Small intestine (tissue), 7 donors: ENCODE data around the gene DENND1A. TPM values are rescaled to one million over a fixed set of nuclear protein-coding genes. Genes with fewer than 3 reads are reported as not detected.

ENCODE experiments used
- DNase-seq, 2 donors: peaks; one replicate each; pipeline versions ENCODE4 v3.0.0 to v3.0.0-alpha.2; 2013
- FAIRE-seq: peaks from 2 replicates; lab custom pipeline; 2012; peaks lifted over from hg19 to GRCh38; lab: Jason Lieb, UNC
- H3K27ac ChIP-seq, 3 donors: one replicate each; pipeline ENCODE4 v1.5.1; 2013; ENCODE audit warnings: low read length in 2 of 3, mild to moderate bottlenecking in 2 of 3, control low read depth in 1 of 3, inconsistent platforms in 1 of 3, low read depth in 1 of 3, moderate library complexity in 1 of 3
- H3K27me3 ChIP-seq, 3 donors: one replicate each; pipeline ENCODE4 v1.6.1; 2013; ENCODE audit warnings: low read length in 3 of 3, inconsistent platforms in 1 of 3; ENCODE audit not compliant: control insufficient read depth in 3 of 3, insufficient read depth in 3 of 3
- H3K36me3 ChIP-seq, 3 donors: one replicate each; pipeline ENCODE4 v1.6.1; 2013; ENCODE audit warnings: low read length in 3 of 3, inconsistent platforms in 1 of 3, low read depth in 1 of 3, mild to moderate bottlenecking in 1 of 3, moderate library complexity in 1 of 3; ENCODE audit not compliant: control insufficient read depth in 3 of 3, insufficient read depth in 2 of 3
- H3K4me1 ChIP-seq, 3 donors: one replicate each; pipeline ENCODE4 v1.6.1; 2013; ENCODE audit warnings: low read length in 2 of 3, inconsistent platforms in 1 of 3, low read depth in 1 of 3, mild to moderate bottlenecking in 1 of 3, moderate library complexity in 1 of 3; ENCODE audit not compliant: control insufficient read depth in 3 of 3, insufficient read depth in 2 of 3
- H3K4me3 ChIP-seq, 3 donors: one replicate each; pipeline ENCODE4 v1.5.1; 2013; ENCODE audit warnings: low read length in 3 of 3, control low read depth in 1 of 3, inconsistent platforms in 1 of 3, low read depth in 1 of 3, mild to moderate bottlenecking in 1 of 3, moderate library complexity in 1 of 3
- H3K9me3 ChIP-seq, 2 donors: one replicate each; pipeline ENCODE4 v1.6.1; 2013; ENCODE audit warnings: low read depth in 1 of 2, low read length in 1 of 2; ENCODE audit not compliant: control insufficient read depth in 2 of 2, insufficient read depth in 1 of 2
- WGBS, 3 donors: extraction: QIAGEN DNeasy Blood & Tissue Kit; methylation state at CpG; one replicate each; pipeline ENCODE4 v1.1.7; 2013; 5-methylcytosine and 5-hydroxymethylcytosine counted together
- polyA plus RNA-seq, 4 donors: library from polyadenylated mRNA; stranded (reverse) in 3 of 4; unstranded in 1 of 4; fragments of 200-250 nt in 3 of 4; fragments of 120-200 nt in 1 of 4; gene quantifications; one replicate each; pipeline versions ENCODE4 v1.2.1 to v1.2.3, GENCODE V29; 2013
- donor health status: healthy with polysubstance abuse.
- donor health status: control.
- donor health status: control.
- donor health status: Bipolar disorder and iron deficiency.
- donor health status: healthy.

The DENND1A gene
- polyA plus RNA-seq, 4 donors: 11.5 to 43.4 (median 20.0) TPM

- no peaks in the 10 kb centered on the region for H3K9me3 ChIP-seq
- 41 to 74% (median 68%) methylated on average over 4 of the region's 4 CpGs for WGBS, 3 donors
- DNase-seq (no peak), FAIRE-seq (no peak)
- H3K27me3 ChIP-seq: no peaks in the 10 kb centered on the region
- no peak overlapping the region for H3K27ac ChIP-seq
- peaks cover 0 to 13% (median 2%) of the 10 kb centered on the region in 3 donors for H3K36me3 ChIP-seq
- H3K4me3 ChIP-seq: no peak overlapping the region
- no peaks in the 10 kb centered on the region for H3K4me1 ChIP-seq
Measured at GRCh38 chr9:123597048-123597447, 332.9 kb downstream of the DENND1A start.

- no peak overlapping the region for H3K27ac ChIP-seq
- FAIRE-seq (no peak), DNase-seq (no peak)
- H3K9me3 ChIP-seq: peaks cover 0 to 10% of the 10 kb centered on the region in 2 donors
- H3K27me3 ChIP-seq: no peaks in the 10 kb centered on the region
- peaks cover 0 to 22% (median 0%) of the 10 kb centered on the region in 3 donors for H3K36me3 ChIP-seq
- H3K4me1 ChIP-seq: no peaks in the 10 kb centered on the region
- WGBS, 3 donors: 90 to 97% (median 96%) methylated on average over 4 of the region's 4 CpGs
- no peak overlapping the region for H3K4me3 ChIP-seq
Measured at GRCh38 chr9:123591283-123591682, 338.6 kb downstream of the DENND1A start.

- WGBS, 3 donors: 81 to 89% (median 85%) methylated on average over 3 of the region's 3 CpGs
Measured at GRCh38 chr9:123590499-123590898, 339.4 kb downstream of the DENND1A start.

GRCh38 chr9:123589361-123590239 is 340.3 kb downstream of the DENND1A start:
- DNase-seq: no peak
- no peak overlapping the region for H3K4me3 ChIP-seq
- FAIRE-seq: no peak
- H3K27me3 ChIP-seq: no peaks in the 10 kb centered on the region
- H3K4me1 ChIP-seq: no peaks in the 10 kb centered on the region
- H3K9me3 ChIP-seq: peaks cover 0 to 10% of the 10 kb centered on the region in 2 donors
- no peak overlapping the region for H3K27ac ChIP-seq
- WGBS, 3 donors: 89 to 95% (median 92%) methylated on average over 8 of the region's 8 CpGs
- peaks cover 0 to 18% (median 0%) of the 10 kb centered on the region in 3 donors for H3K36me3 ChIP-seq

More at GRCh38 chr9:123590499-123590898, 339.4 kb downstream of the DENND1A start:
- H3K4me1 ChIP-seq: no peaks in the 10 kb centered on the region
- DNase-seq (no peak), FAIRE-seq (no peak)
- no peak overlapping the region for H3K27ac ChIP-seq
- peaks cover 0 to 24% (median 0%) of the 10 kb centered on the region in 3 donors for H3K36me3 ChIP-seq
- no peak overlapping the region for H3K4me3 ChIP-seq
- H3K27me3 ChIP-seq: no peaks in the 10 kb centered on the region
- peaks cover 0 to 10% of the 10 kb centered on the region in 2 donors for H3K9me3 ChIP-seq

- no peaks in the 10 kb centered on the region for H3K27me3 ChIP-seq
- DNase-seq (no peak), FAIRE-seq (no peak)
- no peak overlapping the region for H3K4me3 ChIP-seq
- H3K27ac ChIP-seq: no peak overlapping the region
- peaks cover 0 to 29% (median 0%) of the 10 kb centered on the region in 3 donors for H3K36me3 ChIP-seq
- peaks cover 0 to 10% of the 10 kb centered on the region in 2 donors for H3K9me3 ChIP-seq
- no peaks in the 10 kb centered on the region for H3K4me1 ChIP-seq
- 94 to 95% (median 94%) methylated on average over 5 of the region's 5 CpGs for whole genome bisulfite sequencing, 3 donors
Measured at GRCh38 chr9:123586275-123586674, 343.7 kb downstream of the DENND1A start.

- DNase-seq (no peak), FAIRE-seq (no peak)
- Histone ChIP-seq H3K4me3 (no peak overlapping the region), H3K9me3 (peaks cover 0 to 10% of the 10 kb centered on the region in 2 donors), H3K27me3 (no peaks in the 10 kb centered on the region), H3K27ac (no peak overlapping the region), H3K4me1 (no peaks in the 10 kb centered on the region), H3K36me3 (peaks cover 3 to 36% (median 5%) of the 10 kb centered on the region in 3 donors)
- 90 to 98% (median 95%) methylated on average over 10 of the region's 10 CpGs for WGBS, 3 donors
Measured at GRCh38 chr9:123584202-123585176, 345.4 kb downstream of the DENND1A start.

GRCh38 chr9:123583646-123584045 is 346.3 kb downstream of the DENND1A start:
- Histone ChIP-seq H3K27me3 (no peaks in the 10 kb centered on the region), H3K4me3 (no peak overlapping the region), H3K36me3 (peaks cover 3 to 36% (median 5%) of the 10 kb centered on the region in 3 donors), H3K27ac (no peak overlapping the region), H3K4me1 (no peaks in the 10 kb centered on the region), H3K9me3 (peaks cover 0 to 11% of the 10 kb centered on the region in 2 donors)
- no peak for FAIRE-seq
- no peak for DNase-seq
- WGBS, 3 donors: 94 to 98% (median 98%) methylated on average over 2 of the region's 2 CpGs

- WGBS, 3 donors: 75 to 78% (median 75%) methylated on average over 2 of the region's 2 CpGs
- no peak for FAIRE-seq
- no peaks in the 10 kb centered on the region for H3K4me1 ChIP-seq
Measured at GRCh38 chr9:123571240-123571639, 358.7 kb downstream of the DENND1A start.

More at GRCh38 chr9:123571240-123571639, 358.7 kb downstream of the DENND1A start:
- no peak overlapping the region for H3K27ac ChIP-seq
- no peak overlapping the region for H3K4me3 ChIP-seq
- H3K9me3 ChIP-seq: peaks cover 0 to 6% of the 10 kb centered on the region in 2 donors
- H3K36me3 ChIP-seq: peaks cover 0 to 6% (median 2%) of the 10 kb centered on the region in 3 donors
- DNase-seq: no peak
- H3K27me3 ChIP-seq: no peaks in the 10 kb centered on the region
